Measurements from ENCODE around the gene ARHGEF12.
A peak's percentile ranks its signal among the peaks of the same experiment; 100 is the strongest.

Gene ARHGEF12

DNA sequence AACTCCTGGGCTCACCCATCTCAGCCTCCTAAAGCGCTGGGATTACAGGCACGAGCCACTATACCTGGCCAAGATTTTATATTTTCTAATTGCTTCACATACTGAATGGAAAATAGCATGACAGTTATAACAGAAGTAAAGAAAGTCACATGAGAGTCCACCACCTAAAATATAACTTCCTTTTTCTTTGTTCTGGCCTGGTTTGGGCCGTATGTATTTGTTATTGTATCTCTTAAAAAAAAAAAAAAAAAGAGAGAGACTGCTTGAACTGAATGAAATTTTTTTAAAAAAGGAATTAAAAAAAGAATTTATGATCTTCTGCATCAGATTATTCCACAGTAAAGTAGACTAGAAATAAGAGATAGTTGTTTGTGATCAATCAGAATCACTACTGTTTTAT, 89.3 kb downstream of the ARHGEF12 start:
- H3K4me3 ChIP-seq (ENCODE audit: low read length): no peak overlapping the region
- TF ChIP-seq, protein P1, sequence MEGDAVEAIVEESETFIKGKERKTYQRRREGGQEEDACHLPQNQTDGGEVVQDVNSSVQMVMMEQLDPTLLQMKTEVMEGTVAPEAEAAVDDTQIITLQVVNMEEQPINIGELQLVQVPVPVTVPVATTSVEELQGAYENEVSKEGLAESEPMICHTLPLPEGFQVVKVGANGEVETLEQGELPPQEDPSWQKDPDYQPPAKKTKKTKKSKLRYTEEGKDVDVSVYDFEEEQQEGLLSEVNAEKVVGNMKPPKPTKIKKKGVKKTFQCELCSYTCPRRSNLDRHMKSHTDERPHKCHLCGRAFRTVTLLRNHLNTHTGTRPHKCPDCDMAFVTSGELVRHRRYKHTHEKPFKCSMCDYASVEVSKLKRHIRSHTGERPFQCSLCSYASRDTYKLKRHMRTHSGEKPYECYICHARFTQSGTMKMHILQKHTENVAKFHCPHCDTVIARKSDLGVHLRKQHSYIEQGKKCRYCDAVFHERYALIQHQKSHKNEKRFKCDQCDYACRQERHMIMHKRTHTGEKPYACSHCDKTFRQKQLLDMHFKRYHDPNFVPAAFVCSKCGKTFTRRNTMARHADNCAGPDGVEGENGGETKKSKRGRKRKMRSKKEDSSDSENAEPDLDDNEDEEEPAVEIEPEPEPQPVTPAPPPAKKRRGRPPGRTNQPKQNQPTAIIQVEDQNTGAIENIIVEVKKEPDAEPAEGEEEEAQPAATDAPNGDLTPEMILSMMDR (IDR thresholded peaks at IDR 0.05; ENCODE audit: insufficient read depth, low read depth, low read length, missing control alignments): no peak
- DNase-seq (ENCODE audit: low read depth): no peak

DNA sequence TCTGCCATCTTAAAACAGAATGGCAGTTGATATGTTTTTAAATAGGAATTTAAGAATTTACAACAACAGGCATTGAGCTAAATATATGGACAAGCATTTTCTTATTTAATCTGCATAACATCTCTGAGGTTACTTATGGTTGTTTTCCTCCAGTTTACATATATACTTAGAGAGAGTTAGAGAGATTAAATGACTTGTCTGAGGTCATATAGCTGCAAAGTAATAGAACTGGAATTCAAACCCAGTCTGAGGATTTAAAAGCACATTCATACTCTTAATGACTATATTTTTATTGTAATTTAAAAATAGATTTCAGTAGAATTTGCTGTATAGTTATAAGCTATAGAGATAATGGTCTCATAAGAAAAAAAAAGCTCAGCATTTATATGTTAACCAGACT, 93.9 kb downstream of the ARHGEF12 start:
- TF ChIP-seq, protein P1 (IDR thresholded peaks at IDR 0.05; ENCODE audit: insufficient read depth, low read depth, low read length, missing control alignments): no peak
- H3K4me3 ChIP-seq (ENCODE audit: low read length): no peak overlapping the region
- DNase-seq (ENCODE audit: low read depth): no peak

DNA sequence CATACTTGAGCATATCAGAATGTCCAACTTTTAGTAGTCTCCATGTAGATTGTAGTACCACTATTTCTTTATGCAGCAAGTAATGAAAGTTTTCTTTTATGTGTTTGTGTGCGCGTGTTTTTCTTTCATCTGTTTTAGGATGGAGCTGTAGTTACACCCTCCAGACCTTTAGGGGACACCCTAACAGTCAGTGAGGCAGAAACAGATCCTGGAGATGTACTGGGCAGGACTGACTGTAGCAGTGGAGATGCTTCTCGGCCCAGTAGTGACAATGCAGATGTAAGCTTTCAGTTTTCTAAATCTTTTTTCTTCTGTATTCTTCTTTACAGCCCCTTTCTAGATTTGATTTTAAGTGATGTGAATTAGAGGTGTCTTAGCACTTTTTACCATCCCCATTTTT, 95.4 kb downstream of the ARHGEF12 start:
- TF ChIP-seq, protein P1 (IDR thresholded peaks at IDR 0.05; ENCODE audit: insufficient read depth, low read depth, low read length, missing control alignments): peak; percentile 49
- peak; percentile 39 for DNase-seq (ENCODE audit: low read depth)
- H3K4me3 ChIP-seq (ENCODE audit: low read length): no peak overlapping the region

DNA sequence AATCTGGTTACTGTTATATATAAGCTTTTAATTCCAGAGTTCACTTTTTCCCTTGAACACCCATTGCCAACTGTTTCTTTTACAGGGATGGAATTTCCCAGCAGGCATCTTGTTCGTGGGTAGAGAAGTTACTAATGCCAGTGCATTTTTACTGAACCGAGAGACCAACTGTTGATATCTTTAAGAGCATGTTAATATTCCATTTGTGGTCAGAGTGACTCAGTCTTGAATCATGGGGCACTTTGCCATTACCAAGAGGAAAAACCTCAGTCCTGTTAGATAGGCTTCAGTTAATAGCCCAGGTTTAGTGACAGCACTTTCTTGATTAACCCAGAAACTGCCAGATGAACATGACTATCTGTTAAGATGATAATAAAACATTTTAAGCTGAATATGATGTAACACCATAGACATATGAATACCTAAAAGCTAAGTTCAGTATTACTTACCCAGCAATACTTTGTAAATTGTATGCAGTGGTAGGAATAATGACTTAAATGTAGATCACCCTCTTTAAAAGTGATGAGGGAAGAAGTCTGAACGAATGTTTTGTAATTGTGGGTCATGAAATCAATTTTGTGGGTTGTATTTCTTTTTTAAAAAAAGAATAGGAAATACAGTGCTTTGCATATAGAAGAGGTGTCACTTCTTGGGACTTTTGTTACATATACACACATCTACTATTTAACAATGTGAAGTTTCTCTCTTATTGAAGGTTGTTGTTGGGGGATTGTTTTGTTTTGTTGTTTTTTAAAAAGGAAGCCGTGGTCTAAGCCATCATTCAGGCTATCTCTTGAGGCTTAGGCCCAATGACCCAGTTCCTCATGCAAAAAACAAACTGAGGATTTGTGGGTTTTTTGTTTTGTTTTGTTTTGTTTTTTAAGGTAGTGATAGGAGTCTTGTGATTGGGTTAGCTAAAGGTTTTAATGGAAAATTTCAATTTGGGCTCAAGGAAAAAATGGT, 96.1 kb downstream of the ARHGEF12 start:
- peak; percentile 97 for DNase-seq (ENCODE audit: low read depth)
- no peak overlapping the region for H3K4me3 ChIP-seq (ENCODE audit: low read length)
- TF ChIP-seq, protein P1 (IDR thresholded peaks at IDR 0.05; ENCODE audit: insufficient read depth, low read depth, low read length, missing control alignments): no peak

DNA sequence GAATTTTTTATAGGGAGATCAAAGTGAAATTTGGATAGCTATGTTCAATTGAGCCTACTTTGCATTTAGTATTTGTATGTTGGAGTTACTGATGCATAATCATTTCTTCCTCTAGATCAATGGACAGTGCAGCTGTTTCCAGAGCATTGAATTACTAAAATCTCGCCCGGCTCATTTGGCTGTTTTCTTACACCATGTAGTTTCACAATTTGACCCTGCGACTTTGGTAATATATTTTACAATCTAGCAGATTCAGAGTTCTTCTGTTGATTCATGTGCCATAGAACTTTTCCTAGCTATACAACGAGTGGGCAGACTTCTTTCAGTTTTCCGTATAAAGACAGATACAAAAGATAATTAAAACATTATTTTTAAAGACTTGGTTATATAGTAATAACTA, 105.4 kb downstream of the ARHGEF12 start:
- no peak overlapping the region for H3K4me3 ChIP-seq (ENCODE audit: low read length)
- DNase-seq (ENCODE audit: low read depth): no peak
- TF ChIP-seq, protein P1 (IDR thresholded peaks at IDR 0.05; ENCODE audit: insufficient read depth, low read depth, low read length, missing control alignments): no peak

DNA sequence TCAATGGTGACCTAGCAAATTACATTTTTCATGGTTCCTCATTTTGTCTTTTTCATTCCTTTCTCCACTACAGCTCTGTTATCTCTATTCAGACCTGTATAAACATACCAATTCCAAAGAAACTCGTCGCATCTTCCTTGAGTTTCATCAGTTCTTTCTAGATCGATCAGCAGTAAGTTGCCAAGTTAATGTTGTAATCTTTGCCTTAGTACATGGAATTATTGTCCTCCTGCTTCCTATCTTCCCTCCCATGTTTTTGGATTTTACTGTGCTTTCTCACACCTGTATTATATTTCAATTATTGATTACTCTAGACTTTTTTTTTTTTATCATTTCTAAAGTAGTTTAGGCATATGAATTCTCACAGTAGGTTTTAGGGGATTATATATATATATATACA, 105.8 kb downstream of the ARHGEF12 start:
- TF ChIP-seq, protein P1 (IDR thresholded peaks at IDR 0.05; ENCODE audit: insufficient read depth, low read depth, low read length, missing control alignments): no peak
- no peak for DNase-seq (ENCODE audit: low read depth)
- no peak overlapping the region for H3K4me3 ChIP-seq (ENCODE audit: low read length)
